ENCODE measurements around the gene ZNF575.

ZNF575 gene

DNA sequence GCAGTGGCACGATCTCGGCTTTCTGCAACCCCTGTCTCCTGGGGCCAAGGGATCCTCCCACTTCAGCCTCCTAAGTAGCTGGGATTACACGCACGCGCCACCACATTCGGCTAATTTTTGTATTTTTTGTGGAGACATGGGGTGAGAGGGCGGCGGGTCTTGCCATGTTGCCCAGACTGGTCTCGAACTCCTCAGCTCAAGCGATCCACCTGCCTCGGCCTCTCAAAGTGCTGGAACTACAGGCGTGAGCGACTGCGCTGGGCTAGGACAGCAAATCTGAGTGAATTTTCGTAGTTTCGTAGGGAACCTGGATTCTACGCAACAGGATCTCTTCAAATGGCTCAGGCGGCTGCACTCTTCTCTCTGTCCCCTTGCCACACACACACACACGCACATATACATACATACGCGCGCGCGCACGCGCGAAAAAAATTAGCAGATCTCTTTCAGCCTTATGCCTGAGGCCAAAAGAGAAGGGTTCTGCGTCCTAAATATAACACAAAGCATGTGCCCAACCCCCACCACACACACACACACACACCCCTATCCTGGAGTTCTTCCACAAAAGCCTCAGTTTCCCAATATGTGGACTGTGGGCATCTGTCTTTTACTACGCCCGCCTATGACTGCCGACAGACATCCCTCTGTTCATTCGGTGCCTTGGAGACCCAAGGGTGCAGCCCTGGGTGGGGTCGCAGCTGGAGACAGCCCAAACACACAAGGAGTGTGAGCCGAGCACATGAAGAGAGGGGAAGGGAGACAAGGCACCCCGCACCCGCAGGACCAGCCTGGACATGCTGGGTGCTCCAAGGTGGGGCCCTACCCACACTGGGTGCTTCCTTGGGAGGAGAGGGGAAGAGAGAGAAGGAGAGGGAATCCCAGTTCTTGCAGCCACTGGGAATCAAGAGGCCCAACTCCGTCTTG lies 43.2 kb downstream of the ZNF575 start:
- DNase-seq = no peak

DNA sequence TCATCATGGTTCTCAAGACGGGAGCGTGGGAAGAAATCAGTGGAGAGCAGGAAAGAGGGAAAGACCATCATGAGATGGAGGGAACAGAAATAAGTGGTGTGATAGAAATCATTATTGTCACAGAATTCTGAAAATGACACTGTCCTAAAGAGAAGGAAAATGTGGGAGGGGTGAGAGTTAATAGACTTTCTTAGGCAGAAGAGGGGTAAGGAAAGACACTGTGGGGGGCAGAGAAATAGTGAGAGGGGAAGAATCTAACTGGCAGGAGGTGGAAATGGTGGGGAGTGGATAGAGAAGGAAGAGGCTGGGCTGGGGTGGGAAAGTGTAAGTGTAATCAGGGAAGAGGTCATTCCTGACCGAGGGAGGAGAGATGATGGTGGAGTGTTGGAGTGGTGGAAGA lies 45.8 kb downstream of the ZNF575 start:
- DNase-seq = no peak

- no peak for DNase-seq
Observed at GRCh38 chr19:43581467-43581866, 48.5 kb downstream of the ZNF575 start.

- DNase-seq = no peak
Observed at GRCh38 chr19:43582495-43582894, 49.5 kb downstream of the ZNF575 start.

GRCh38 chr19:43584484-43584883 lies 51.5 kb downstream of the ZNF575 start:
- no peak for DNase-seq
